Activated B cell treated with CpG ODN at 0.5 μM for 24 hours (primary cell): Measurements from ENCODE around the gene TDRD12. TPM values are rescaled to one million over a fixed set of nuclear protein-coding genes. Genes with fewer than 3 reads are reported as not detected.

ENCODE experiments used
- ATAC-seq: fragments of 200-7000 bp; cut with Tn5 transposase; one replicate; pipeline ENCODE4 v1.10.0; 2021; ENCODE audit warnings: low read depth, mild to moderate bottlenecking, moderate library complexity
- CTCF ChIA-PET: fragments of 350-600 bp; sonication (Branson Sonifier 250); formaldehyde crosslinking; loops from one replicate; lab custom pipeline; 2021; ENCODE audit warnings: antibody characterized with exemption; lab: Charles Lee
- POLR2A ChIA-PET: fragments of 350-600 bp; sonication (Branson Sonifier 250); formaldehyde crosslinking; loops from one replicate; lab custom pipeline; 2021; ENCODE audit warnings: antibody characterized with exemption; lab: Charles Lee
- DNase-seq: peaks from one replicate; pipeline ENCODE4 v3.0.0; 2022
- H3K27ac Mint-ChIP-seq: one replicate; pipeline ENCODE4 v1.8.0; 2020; ENCODE audit warnings: mixed read lengths
- H3K27me3 Mint-ChIP-seq: one replicate; pipeline ENCODE4 v1.8.0; 2021; ENCODE audit warnings: mixed read lengths
- H3K36me3 Mint-ChIP-seq: one replicate; pipeline ENCODE4 v1.8.0; 2021; ENCODE audit warnings: low read depth, mixed read lengths
- H3K4me1 Mint-ChIP-seq: one replicate; pipeline ENCODE4 v1.8.0; 2021; ENCODE audit warnings: mixed read lengths
- H3K4me3 Mint-ChIP-seq: one replicate; pipeline ENCODE4 v1.8.0; 2020; ENCODE audit warnings: mild to moderate bottlenecking, mixed read lengths
- H3K9me3 Mint-ChIP-seq: one replicate; pipeline ENCODE4 v1.8.0; 2020; ENCODE audit warnings: mixed read lengths
- intact Hi-C: fragments of 100-400 bp; cut with micrococcal nuclease; formaldehyde crosslinking; loops from one replicate; pipeline ENCODE4 v1.15.1; 2024
- total RNA-seq: library from RNA; stranded (reverse); gene quantifications from 2 replicates; pipeline ENCODE4 v1.2.3, GENCODE V29; 2022
- TF ChIP-seq, protein P1 (sequence below): fragments of 200-600 bp; IDR thresholded peaks from one replicate; pipeline ENCODE4 v1.8.0; 2022; ENCODE audit warnings: antibody characterized with exemption, mild to moderate bottlenecking

TDRD12 gene
- total RNA-seq, 1 donor from 2014 or later, result 1.2 TPM

DNA sequence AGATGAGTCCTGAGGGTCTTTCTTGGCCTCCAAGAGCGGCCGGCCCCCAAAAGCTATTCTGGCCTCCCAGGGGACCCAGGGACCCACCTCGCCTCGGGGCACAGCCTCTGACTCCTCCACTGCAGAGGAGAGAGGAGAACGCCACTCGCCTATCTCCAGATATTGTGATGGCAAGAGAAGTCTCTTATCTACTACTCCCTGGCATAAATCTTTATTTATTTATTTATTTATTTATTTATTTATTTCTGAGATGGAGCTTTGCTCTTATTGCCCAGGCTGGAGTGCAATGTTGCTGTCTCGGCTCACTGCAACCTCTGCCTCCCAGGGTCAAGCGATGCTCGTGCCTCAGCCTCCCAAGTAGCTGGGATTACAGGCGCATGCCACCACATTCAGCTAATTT is 139.0 kb downstream of the TDRD12 start:
- Mint-ChIP-seq H3K9me3 (no peaks in the 10 kb centered on the region), H3K36me3 (no peaks in the 10 kb centered on the region), H3K27ac (no peak overlapping the region), H3K27me3 (no peaks in the 10 kb centered on the region), H3K4me3 (no peak overlapping the region), H3K4me1 (no peaks in the 10 kb centered on the region)
- intact Hi-C loops, result no loop called here
- CTCF ChIA-PET, result no interaction called here
- TF ChIP-seq, protein P1, sequence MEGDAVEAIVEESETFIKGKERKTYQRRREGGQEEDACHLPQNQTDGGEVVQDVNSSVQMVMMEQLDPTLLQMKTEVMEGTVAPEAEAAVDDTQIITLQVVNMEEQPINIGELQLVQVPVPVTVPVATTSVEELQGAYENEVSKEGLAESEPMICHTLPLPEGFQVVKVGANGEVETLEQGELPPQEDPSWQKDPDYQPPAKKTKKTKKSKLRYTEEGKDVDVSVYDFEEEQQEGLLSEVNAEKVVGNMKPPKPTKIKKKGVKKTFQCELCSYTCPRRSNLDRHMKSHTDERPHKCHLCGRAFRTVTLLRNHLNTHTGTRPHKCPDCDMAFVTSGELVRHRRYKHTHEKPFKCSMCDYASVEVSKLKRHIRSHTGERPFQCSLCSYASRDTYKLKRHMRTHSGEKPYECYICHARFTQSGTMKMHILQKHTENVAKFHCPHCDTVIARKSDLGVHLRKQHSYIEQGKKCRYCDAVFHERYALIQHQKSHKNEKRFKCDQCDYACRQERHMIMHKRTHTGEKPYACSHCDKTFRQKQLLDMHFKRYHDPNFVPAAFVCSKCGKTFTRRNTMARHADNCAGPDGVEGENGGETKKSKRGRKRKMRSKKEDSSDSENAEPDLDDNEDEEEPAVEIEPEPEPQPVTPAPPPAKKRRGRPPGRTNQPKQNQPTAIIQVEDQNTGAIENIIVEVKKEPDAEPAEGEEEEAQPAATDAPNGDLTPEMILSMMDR, result no peak
- POLR2A ChIA-PET, result no interaction called here
- ATAC-seq (no peak), DNase-seq (no peak)

DNA sequence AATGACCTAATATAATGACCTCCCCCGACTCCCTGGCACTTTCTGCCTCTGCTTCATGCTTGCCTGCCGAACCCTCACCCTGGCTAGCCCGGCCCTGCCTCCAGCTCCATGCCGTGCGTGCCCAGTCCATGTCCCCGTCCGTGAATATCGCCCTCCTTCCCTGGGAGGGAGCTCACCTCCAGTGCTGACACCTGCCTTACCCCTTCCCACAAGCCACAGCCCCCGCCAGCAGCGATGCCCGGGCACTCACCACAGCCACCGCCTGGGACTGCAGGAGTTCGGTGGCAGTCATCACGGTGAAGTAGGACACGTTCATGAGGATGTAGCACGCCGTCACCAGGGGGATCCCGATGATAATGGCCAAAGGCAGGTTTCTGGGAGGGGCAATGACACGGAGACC is 140.0 kb downstream of the TDRD12 start:
- TF ChIP-seq, protein P1, result no peak
- H3K27ac Mint-ChIP-seq, result no peak overlapping the region
- H3K36me3 Mint-ChIP-seq, result no peaks in the 10 kb centered on the region
- intact Hi-C loops, result no loop called here
- DNase-seq (no peak), ATAC-seq (no peak)
- H3K4me3 Mint-ChIP-seq, result no peak overlapping the region
- no peaks in the 10 kb centered on the region for H3K9me3 Mint-ChIP-seq
- no peaks in the 10 kb centered on the region for H3K27me3 Mint-ChIP-seq
- ChIA-PET POLR2A (no interaction called here), CTCF (no interaction called here)
- H3K4me1 Mint-ChIP-seq, result no peaks in the 10 kb centered on the region

DNA sequence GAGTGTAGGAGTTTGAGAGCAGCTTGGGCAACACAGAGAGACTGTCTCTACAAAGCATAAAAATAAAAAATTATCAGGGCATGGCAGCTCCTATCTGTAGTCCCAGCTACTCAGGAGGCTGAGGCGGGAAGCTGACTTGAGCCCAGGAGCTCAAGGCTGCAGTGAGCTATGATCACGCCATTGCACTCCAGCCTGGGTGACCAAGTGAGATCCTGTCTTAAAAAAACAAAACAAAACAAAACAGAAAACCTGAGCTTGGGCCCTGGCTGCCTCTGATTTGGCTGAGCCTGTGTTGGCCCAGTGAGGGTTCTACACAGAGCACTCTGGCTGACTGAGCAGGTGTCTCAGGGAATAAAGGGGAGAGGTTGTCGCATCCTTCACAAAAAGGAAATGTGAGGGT is 142.0 kb downstream of the TDRD12 start:
- ATAC-seq (no peak), DNase-seq (no peak)
- H3K27me3 Mint-ChIP-seq, result no peaks in the 10 kb centered on the region
- POLR2A ChIA-PET, result no interaction called here
- TF ChIP-seq, protein P1, result no peak
- no peak overlapping the region for H3K27ac Mint-ChIP-seq
- CTCF ChIA-PET, result no interaction called here
- H3K4me1 Mint-ChIP-seq, result no peaks in the 10 kb centered on the region
- intact Hi-C loops, result no loop called here
- no peaks in the 10 kb centered on the region for H3K36me3 Mint-ChIP-seq
- no peak overlapping the region for H3K4me3 Mint-ChIP-seq
- no peaks in the 10 kb centered on the region for H3K9me3 Mint-ChIP-seq

DNA sequence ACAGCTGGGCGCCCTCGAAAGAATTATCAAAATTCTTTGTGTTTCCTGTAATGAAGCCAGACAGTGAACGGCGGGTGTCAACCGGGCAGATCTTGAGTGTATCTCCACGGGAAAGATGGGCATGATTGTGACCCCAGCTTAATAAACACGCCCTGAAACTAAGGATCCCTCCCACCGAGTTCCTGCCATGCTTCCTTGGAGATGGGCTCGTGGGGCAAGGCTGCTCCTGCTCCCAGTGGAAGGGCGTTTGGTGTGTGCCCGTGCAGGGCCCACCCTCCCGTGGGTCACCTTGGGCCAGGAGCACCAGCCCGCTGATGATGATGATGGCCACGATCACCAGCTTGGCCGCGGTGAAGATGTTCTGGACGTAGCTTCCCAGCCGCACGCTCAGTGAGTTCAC is 142.6 kb downstream of the TDRD12 start:
- POLR2A ChIA-PET, result no interaction called here
- Mint-ChIP-seq H3K27ac (no peak overlapping the region), H3K4me3 (no peak overlapping the region), H3K4me1 (no peaks in the 10 kb centered on the region), H3K9me3 (no peaks in the 10 kb centered on the region), H3K36me3 (no peaks in the 10 kb centered on the region), H3K27me3 (no peaks in the 10 kb centered on the region)
- intact Hi-C loops, result no loop called here
- CTCF ChIA-PET, result no interaction called here
- ATAC-seq, result no peak
- no peak for DNase-seq
- TF ChIP-seq, protein P1, result no peak

DNA sequence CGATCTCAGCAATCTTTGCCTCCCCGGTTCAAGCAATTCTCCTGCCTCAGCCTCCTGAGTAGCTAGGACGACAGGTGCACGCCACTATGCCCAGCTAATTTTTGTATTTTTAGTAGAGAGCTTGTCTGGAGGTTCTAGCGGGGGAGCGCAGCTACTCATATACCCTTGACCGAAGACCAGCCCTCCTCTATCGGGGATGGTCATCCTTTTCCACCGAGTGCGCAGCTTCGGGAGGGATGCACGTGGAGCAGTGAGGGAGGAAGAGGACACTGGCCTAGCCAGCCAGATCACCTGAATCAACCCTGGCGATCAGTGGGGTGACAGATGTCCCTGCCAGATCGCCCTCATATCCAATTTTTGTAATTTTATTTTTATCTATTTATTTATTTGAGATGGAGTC is 143.2 kb downstream of the TDRD12 start:
- intact Hi-C loops, result no loop called here
- DNase-seq, result no peak
- no peaks in the 10 kb centered on the region for H3K27me3 Mint-ChIP-seq
- TF ChIP-seq, protein P1, result no peak
- no peaks in the 10 kb centered on the region for H3K36me3 Mint-ChIP-seq
- no peak for ATAC-seq
- no peak overlapping the region for H3K4me3 Mint-ChIP-seq
- CTCF ChIA-PET, result no interaction called here
- no peaks in the 10 kb centered on the region for H3K4me1 Mint-ChIP-seq
- no peak overlapping the region for H3K27ac Mint-ChIP-seq
- POLR2A ChIA-PET, result no interaction called here
- no peaks in the 10 kb centered on the region for H3K9me3 Mint-ChIP-seq
